ENCODE measurements around the gene MYT1. TPM values are rescaled to one million over a fixed set of nuclear protein-coding genes. Genes with fewer than 3 reads are reported as not detected.

The MYT1 gene
- total and polyA plus RNA-seq, 2 of the 8 experiments (the other 6 are each of a cell fraction or from before 2014, with no cell fraction given) = 0.63 to 2.0 TPM

DNA sequence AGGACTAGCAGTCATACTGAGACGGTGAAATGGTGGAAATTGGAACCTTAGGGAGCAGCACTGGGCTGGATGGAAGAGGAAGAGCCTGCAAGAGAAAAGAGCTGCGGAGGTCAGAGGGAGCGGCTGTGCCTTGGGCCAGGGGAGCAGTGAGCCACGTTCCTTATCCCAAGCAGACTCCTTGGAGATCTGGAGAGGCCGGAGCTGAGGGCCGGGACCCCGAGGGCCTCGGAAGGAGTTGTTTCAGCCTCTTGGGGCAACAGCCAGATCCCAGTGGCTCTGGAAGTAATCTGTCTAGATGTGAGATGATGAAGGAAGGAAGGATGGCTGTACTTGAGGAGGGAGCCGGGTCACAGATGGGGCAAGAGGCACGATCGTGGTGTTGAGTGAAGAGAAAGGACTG lies 107.4 kb downstream of the MYT1 start:
- peaks cover 0 to 3% of the 10 kb centered on the region in 2 experiments; a peak in 1 of 4 replicates for H3K9me3 ChIP-seq (ENCODE audit: insufficient read depth in 2 of 2, low read depth in 1 of 2, low read length in 1 of 2)
- no peak overlapping the region for H3K4me2 ChIP-seq (ENCODE audit: insufficient read depth in 1 of 2, low read depth in 2 of 2, low read length in 2 of 2)
- FAIRE-seq (no peak), DNase-seq (ENCODE audit: low read depth in 1 of 2, low spot score in 2 of 2) (no peak)
- H2BK120ac ChIP-seq (replicated peaks; ENCODE audit: low read depth, low read length) = no peak overlapping the region
- no peak overlapping the region for H2AFZ ChIP-seq (ENCODE audit: low read length)
- H3K14ac ChIP-seq (ENCODE audit: insufficient read length) = no peak overlapping the region
- H2BK12ac ChIP-seq (ENCODE audit: low read depth, low read length) = no peak overlapping the region
- no peaks in the 10 kb centered on the region for H3K27me3 ChIP-seq (replicated peaks in 1 of 4; ENCODE audit: control insufficient read depth in 3 of 4, extremely low read depth in 1 of 4, insufficient read depth in 3 of 4, low read length in 3 of 4)
- no peak overlapping the region for H3K56ac ChIP-seq (replicated peaks; ENCODE audit: insufficient read length, low read depth, low read length)
- no peak overlapping the region for H3K27ac ChIP-seq (ENCODE audit: low read depth, low read length)
- 95% methylated on average over 11 of the region's 11 CpGs; no CpG with 5 or more reads in 1 of the 2 experiments for WGBS, 2 experiments (ENCODE audit: extremely low coverage in 1 of 2, insufficient coverage in 1 of 2, insufficient read length in 1 of 2, insufficient replicate concordance in 2 of 2, low coverage in 1 of 2, low lambda C conversion rate in 2 of 2, missing lambda C conversion rate in 1 of 2)
- H2AK5ac ChIP-seq (ENCODE audit: low read depth, low read length) = no peak overlapping the region
- H2BK20ac ChIP-seq (ENCODE audit: low read length) = no peak overlapping the region
- peaks cover 1 to 11% of the 10 kb centered on the region in 2 experiments for H4K20me1 ChIP-seq (replicated peaks in 1 of 2; ENCODE audit: control insufficient read depth in 1 of 2, insufficient read depth in 2 of 2, low read length in 2 of 2)
- no peak overlapping the region for H4K5ac ChIP-seq (ENCODE audit: insufficient read length, low read depth, low read length)
- POLR2A ChIA-PET (ENCODE audit: partially characterized antibody) = no interaction called here
- H2BK15ac ChIP-seq (ENCODE audit: low read length) = no peak overlapping the region
- H3K36me3 ChIP-seq (ENCODE audit: control insufficient read depth in 2 of 4, insufficient read depth in 4 of 4, low read length in 3 of 4) = peaks cover 0 to 6% (median 0%) of the 10 kb centered on the region in 4 experiments; a peak in 3 of 8 replicates
- H3K79me2 ChIP-seq (ENCODE audit: control insufficient read depth in 1 of 2, insufficient read depth in 2 of 2, low read length in 2 of 2) = peaks cover 0 to 3% of the 10 kb centered on the region in 2 experiments; a peak in 1 of 4 replicates
- H3K9ac ChIP-seq (replicated peaks in 1 of 4; ENCODE audit: extremely low read depth in 1 of 4, low read depth in 3 of 4, low read length in 3 of 4) = no peak overlapping the region
- no peak for TF ChIP-seq TBP (IDR thresholded peaks at IDR 0.05; ENCODE audit: low read depth, low read length)
- TF ChIP-seq CHD2 (IDR thresholded peaks at IDR 0.05; ENCODE audit: low read length) = no peak
- TF ChIP-seq, protein P1, sequence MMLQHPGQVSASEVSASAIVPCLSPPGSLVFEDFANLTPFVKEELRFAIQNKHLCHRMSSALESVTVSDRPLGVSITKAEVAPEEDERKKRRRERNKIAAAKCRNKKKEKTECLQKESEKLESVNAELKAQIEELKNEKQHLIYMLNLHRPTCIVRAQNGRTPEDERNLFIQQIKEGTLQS (IDR thresholded peaks at IDR 0.05; ENCODE audit: insufficient read depth, low read depth, low read length) = no peak
- no peak for TF ChIP-seq TAF1 (IDR thresholded peaks at IDR 0.05; ENCODE audit: low read depth, low read length)
- TF ChIP-seq CBX8 (IDR thresholded peaks at IDR 0.05; ENCODE audit: borderline replicate concordance, low read depth, low read length) = no peak
- no peak for TF ChIP-seq MAFK (IDR thresholded peaks at IDR 0.05; ENCODE audit: low read depth, low read length)
- TF ChIP-seq CBX5 (IDR thresholded peaks at IDR 0.05; ENCODE audit: low read depth, low read length) = no peak
- TF ChIP-seq SUZ12 (IDR thresholded peaks at IDR 0.05; ENCODE audit: low read length) = no peak
- no peak for TF ChIP-seq KDM1A (IDR thresholded peaks at IDR 0.05; ENCODE audit: borderline replicate concordance, low read length)
- no peak for TF ChIP-seq SIX5 (IDR thresholded peaks at IDR 0.05; ENCODE audit: low read depth, low read length)
- no peak for TF ChIP-seq KDM4A (IDR thresholded peaks at IDR 0.05; ENCODE audit: low read depth, low read length, severe bottlenecking)
- TF ChIP-seq GTF2F1 (IDR thresholded peaks at IDR 0.05; ENCODE audit: borderline replicate concordance, low read depth, low read length) = no peak
- no peak for TF ChIP-seq ASH2L (IDR thresholded peaks at IDR 0.05; ENCODE audit: low read length)
- TF ChIP-seq NRF1 (IDR thresholded peaks at IDR 0.05; ENCODE audit: low read depth, low read length) = no peak
- TF ChIP-seq, protein P2, sequence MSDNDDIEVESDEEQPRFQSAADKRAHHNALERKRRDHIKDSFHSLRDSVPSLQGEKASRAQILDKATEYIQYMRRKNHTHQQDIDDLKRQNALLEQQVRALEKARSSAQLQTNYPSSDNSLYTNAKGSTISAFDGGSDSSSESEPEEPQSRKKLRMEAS (IDR thresholded peaks at IDR 0.05) = no peak
- no peak overlapping the region for H3K4me3 ChIP-seq (ENCODE audit: extremely low read depth in 1 of 4, insufficient read depth in 2 of 4, low read depth in 3 of 4, low read length in 4 of 4)
- H3K18ac ChIP-seq (ENCODE audit: extremely low read depth, low read length) = no peak overlapping the region
- no peak overlapping the region for H3K23ac ChIP-seq (ENCODE audit: insufficient read length)
- no peak overlapping the region for H2BK5ac ChIP-seq (ENCODE audit: low read depth, low read length)
- H3K4me1 ChIP-seq (replicated peaks in 1 of 4; ENCODE audit: control insufficient read depth in 3 of 4, insufficient read depth in 4 of 4, low read length in 3 of 4) = peaks cover 0 to 3% (median under 1%) of the 10 kb centered on the region in 4 experiments; a peak in 2 of 7 replicates
- peaks cover 2% of the 10 kb centered on the region; the same call in 1 of the 2 replicates for H3K23me2 ChIP-seq (ENCODE audit: low read depth, low read length)
- no peak overlapping the region for H4K8ac ChIP-seq (ENCODE audit: extremely low read depth, insufficient read depth, low read length)
- peaks cover 9% of the 10 kb centered on the region for H3K79me1 ChIP-seq (ENCODE audit: low read depth, low read length)
- H4K91ac ChIP-seq (replicated peaks; ENCODE audit: insufficient read length, low read length) = no peak overlapping the region
- CTCF ChIA-PET (ENCODE audit: partially characterized antibody) = no interaction called here
- no peak overlapping the region for H3K4ac ChIP-seq (replicated peaks; ENCODE audit: insufficient read length, low read depth, low read length)

Measured in H1 (cell line).